ENCODE data around the gene MFGE8. TPM values are rescaled to one million over a fixed set of nuclear protein-coding genes. Genes with fewer than 3 reads are reported as not detected.
"Not testable (repeated sequence)": the region's sequence is repeated elsewhere in the genome, so short reads cannot be mapped to it uniquely, and the experiment has no call there.

MFGE8 gene
- total RNA-seq, 1 donor from 2014 or later: 113 TPM

- Mint-ChIP-seq H3K36me3 (ENCODE audit: low read depth) (peaks cover 3% of the 10 kb centered on the region), H3K4me1 (peaks cover 13% of the 10 kb centered on the region), H3K9me3 (peaks cover 12% of the 10 kb centered on the region), H3K27me3 (ENCODE audit: low read depth) (no peaks in the 10 kb centered on the region), H3K4me3 (peak overlapping the region; percentile 60), H3K27ac (ENCODE audit: unreplicated experiment) (no peak overlapping the region)
- no peak for DNase-seq (ENCODE audit: low read depth, low spot score)
- TF ChIP-seq, protein P1, sequence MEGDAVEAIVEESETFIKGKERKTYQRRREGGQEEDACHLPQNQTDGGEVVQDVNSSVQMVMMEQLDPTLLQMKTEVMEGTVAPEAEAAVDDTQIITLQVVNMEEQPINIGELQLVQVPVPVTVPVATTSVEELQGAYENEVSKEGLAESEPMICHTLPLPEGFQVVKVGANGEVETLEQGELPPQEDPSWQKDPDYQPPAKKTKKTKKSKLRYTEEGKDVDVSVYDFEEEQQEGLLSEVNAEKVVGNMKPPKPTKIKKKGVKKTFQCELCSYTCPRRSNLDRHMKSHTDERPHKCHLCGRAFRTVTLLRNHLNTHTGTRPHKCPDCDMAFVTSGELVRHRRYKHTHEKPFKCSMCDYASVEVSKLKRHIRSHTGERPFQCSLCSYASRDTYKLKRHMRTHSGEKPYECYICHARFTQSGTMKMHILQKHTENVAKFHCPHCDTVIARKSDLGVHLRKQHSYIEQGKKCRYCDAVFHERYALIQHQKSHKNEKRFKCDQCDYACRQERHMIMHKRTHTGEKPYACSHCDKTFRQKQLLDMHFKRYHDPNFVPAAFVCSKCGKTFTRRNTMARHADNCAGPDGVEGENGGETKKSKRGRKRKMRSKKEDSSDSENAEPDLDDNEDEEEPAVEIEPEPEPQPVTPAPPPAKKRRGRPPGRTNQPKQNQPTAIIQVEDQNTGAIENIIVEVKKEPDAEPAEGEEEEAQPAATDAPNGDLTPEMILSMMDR (conservative IDR thresholded peaks at IDR 0.05): no peak
Measured at GRCh38 chr15:88932875-88933330, 19.7 kb upstream of the MFGE8 start.

GRCh38 chr15:88932271-88932874 lies 19.2 kb upstream of the MFGE8 start:
- DNase-seq (ENCODE audit: low read depth, low spot score): no peak
- H3K9me3 Mint-ChIP-seq: peaks cover 12% of the 10 kb centered on the region
- H3K4me1 Mint-ChIP-seq: peaks cover 13% of the 10 kb centered on the region
- no peaks in the 10 kb centered on the region for H3K27me3 Mint-ChIP-seq (ENCODE audit: low read depth)
- H3K4me3 Mint-ChIP-seq: peak overlapping the region; percentile 60
- H3K36me3 Mint-ChIP-seq (ENCODE audit: low read depth): peaks cover 3% of the 10 kb centered on the region
- TF ChIP-seq, protein P1 (conservative IDR thresholded peaks at IDR 0.05): no peak
- H3K27ac Mint-ChIP-seq (ENCODE audit: unreplicated experiment): peak overlapping the region; percentile 63

DNA sequence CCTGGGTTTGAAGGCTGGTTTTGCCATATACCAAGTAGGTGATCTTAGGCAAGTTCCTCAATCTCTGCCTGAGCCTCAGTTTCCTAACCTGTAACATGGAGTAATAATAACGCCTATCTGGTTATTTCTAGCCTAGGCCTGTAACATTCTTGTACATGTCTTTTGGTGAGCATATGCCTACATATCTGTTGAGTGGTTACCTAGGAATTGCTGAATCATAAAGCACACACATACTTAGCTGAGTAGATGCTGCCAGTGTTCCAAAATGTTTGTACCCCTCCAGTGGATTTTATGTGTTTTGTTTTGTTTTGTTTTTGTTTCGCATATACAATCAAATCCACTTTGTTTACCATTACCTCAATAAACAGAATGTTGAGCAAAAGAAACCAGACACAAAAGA lies 17.4 kb upstream of the MFGE8 start:
- no peak for DNase-seq (ENCODE audit: low read depth, low spot score)
- Mint-ChIP-seq H3K4me3 (no peak overlapping the region), H3K27ac (ENCODE audit: unreplicated experiment) (no peak overlapping the region), H3K4me1 (peaks cover 13% of the 10 kb centered on the region), H3K27me3 (ENCODE audit: low read depth) (no peaks in the 10 kb centered on the region), H3K9me3 (peaks cover 10% of the 10 kb centered on the region), H3K36me3 (ENCODE audit: low read depth) (no peaks in the 10 kb centered on the region)
- TF ChIP-seq, protein P1 (conservative IDR thresholded peaks at IDR 0.05): no peak

- not testable (repeated sequence) for H3K4me3 Mint-ChIP-seq; H3K36me3 Mint-ChIP-seq (ENCODE audit: low read depth); H3K27ac Mint-ChIP-seq (ENCODE audit: unreplicated experiment); H3K27me3 Mint-ChIP-seq (ENCODE audit: low read depth); DNase-seq (ENCODE audit: low read depth, low spot score)
- H3K9me3 Mint-ChIP-seq: peaks cover 12% of the 10 kb centered on the region
- H3K4me1 Mint-ChIP-seq: peaks cover 13% of the 10 kb centered on the region
Measured at GRCh38 chr15:88929358-88930098, 16.3 kb upstream of the MFGE8 start.

DNA sequence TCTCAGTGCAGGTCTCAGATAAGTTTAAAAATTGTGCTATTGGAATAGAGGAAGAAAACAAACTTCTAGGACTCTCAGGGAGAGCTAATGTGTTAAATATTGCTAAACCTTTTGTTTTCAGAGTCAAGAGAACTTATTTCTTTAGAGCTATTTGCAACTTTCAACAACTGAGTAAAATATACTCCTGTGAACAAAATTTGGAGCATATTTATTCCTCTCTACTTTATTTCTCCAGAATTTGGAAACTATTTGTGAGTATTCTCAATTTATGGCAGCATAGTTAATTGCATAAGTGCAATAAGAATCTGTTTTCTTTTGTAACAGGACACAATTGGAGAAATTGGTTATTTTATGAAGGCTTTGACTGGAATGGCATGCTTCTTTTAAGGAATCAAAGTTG lies 15.0 kb upstream of the MFGE8 start:
- H3K36me3 Mint-ChIP-seq (ENCODE audit: low read depth); H3K4me3 Mint-ChIP-seq; H3K27ac Mint-ChIP-seq (ENCODE audit: unreplicated experiment); H3K27me3 Mint-ChIP-seq (ENCODE audit: low read depth); DNase-seq (ENCODE audit: low read depth, low spot score): not testable (repeated sequence)
- peaks cover 13% of the 10 kb centered on the region for H3K4me1 Mint-ChIP-seq
- H3K9me3 Mint-ChIP-seq: peaks cover 13% of the 10 kb centered on the region

GRCh38 chr15:88925648-88926047 lies 12.5 kb upstream of the MFGE8 start:
- not testable (repeated sequence) for H3K27me3 Mint-ChIP-seq (ENCODE audit: low read depth); H3K36me3 Mint-ChIP-seq (ENCODE audit: low read depth); H3K4me1 Mint-ChIP-seq; H3K27ac Mint-ChIP-seq (ENCODE audit: unreplicated experiment); H3K4me3 Mint-ChIP-seq; H3K9me3 Mint-ChIP-seq; DNase-seq (ENCODE audit: low read depth, low spot score)

DNA sequence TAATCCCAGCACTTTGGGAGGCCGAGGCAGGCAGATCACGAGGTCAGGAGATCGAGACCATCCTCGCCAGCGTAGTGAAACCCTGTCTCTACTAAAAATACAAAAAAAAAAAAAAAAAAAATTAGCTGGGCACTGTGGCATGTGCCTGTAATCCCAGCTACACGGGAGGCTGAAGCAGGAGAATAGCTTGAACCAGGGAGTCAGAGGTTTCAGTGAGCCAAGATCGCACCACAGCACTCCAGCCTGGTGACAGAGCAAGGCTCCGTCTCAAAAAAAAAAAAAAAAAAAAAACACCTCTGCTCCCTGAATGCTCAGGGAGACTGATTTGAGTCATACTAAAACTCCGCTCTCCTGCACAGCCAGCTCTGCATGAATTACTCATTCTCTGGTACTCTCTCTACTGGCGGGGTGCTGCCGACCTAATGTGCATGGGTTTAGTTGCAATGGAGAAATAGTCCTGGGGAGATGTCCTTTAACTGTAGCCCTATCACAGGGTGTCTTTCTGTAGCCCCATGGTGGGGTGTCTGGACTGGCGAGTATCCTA lies 7.8 kb upstream of the MFGE8 start:
- not testable (repeated sequence) for H3K4me3 Mint-ChIP-seq; H3K27me3 Mint-ChIP-seq (ENCODE audit: low read depth); H3K36me3 Mint-ChIP-seq (ENCODE audit: low read depth); H3K9me3 Mint-ChIP-seq; H3K4me1 Mint-ChIP-seq; DNase-seq (ENCODE audit: low read depth, low spot score); H3K27ac Mint-ChIP-seq (ENCODE audit: unreplicated experiment)

All from neural crest cell (in vitro differentiated cells).